ENCODE data around the gene TPRN. TPM values are rescaled to one million over a fixed set of nuclear protein-coding genes. Genes with fewer than 3 reads are reported as not detected.

The TPRN gene
- total RNA-seq, 1 donor from 2014 or later, result 16.0 TPM

DNA sequence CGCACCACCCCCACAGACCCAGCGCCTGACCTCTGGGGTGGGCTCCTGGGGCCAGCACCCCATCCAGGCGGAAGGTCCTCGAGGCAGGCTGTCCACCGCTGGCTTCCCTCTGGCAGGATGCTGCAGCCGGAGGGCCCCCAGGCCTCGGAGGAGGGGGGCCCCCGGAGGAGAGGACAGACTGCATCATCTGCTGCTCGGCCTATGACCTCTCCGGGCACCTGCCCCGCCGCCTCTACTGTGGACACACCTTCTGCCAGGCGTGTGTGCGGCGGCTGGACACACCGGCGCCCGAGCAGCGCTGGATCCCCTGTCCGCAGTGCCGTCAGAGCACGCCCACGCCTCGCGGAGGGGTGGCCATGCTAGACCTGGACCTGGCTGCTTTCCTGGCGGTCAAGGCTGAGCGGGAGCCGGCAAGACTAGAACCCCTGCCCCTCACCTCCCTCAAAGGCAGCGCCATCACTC, 28.0 kb upstream of the TPRN start:
- H3K4me2 ChIP-seq (ENCODE audit: low read length), result no peak overlapping the region
- Mint-ChIP-seq H3K27ac (ENCODE audit: unreplicated experiment) (no peak overlapping the region), H3K4me1 (ENCODE audit: low read depth, unreplicated experiment) (peaks cover 4% of the 10 kb centered on the region), H3K27me3 (ENCODE audit: low read depth, unreplicated experiment) (no peaks in the 10 kb centered on the region), H3K9me3 (ENCODE audit: unreplicated experiment) (no peaks in the 10 kb centered on the region), H3K4me3 (ENCODE audit: unreplicated experiment) (no peak overlapping the region), H3K36me3 (ENCODE audit: low read depth, unreplicated experiment) (no peaks in the 10 kb centered on the region)
- H4K20me1 ChIP-seq (ENCODE audit: insufficient read depth, low read length), result no peaks in the 10 kb centered on the region
- H3K4me3 ChIP-seq (ENCODE audit: insufficient read depth, low read depth, low read length), result no peak overlapping the region
- H3K27me3 ChIP-seq (ENCODE audit: insufficient read depth, low read length), result no peaks in the 10 kb centered on the region
- FAIRE-seq, result no peak
- no peak for DNase-seq (ENCODE audit: low read depth)
- no peak overlapping the region for H3K27ac ChIP-seq (ENCODE audit: low read depth, low read length)
- no peaks in the 10 kb centered on the region for H3K9me3 ChIP-seq (ENCODE audit: insufficient read depth, low read depth, low read length)
- no peak overlapping the region for H2AFZ ChIP-seq (ENCODE audit: low read depth, low read length)
- no peaks in the 10 kb centered on the region for H3K36me3 ChIP-seq (ENCODE audit: insufficient read depth, low read length)
- no peak overlapping the region for H3K9ac ChIP-seq (ENCODE audit: low read length)
- peaks cover 17% of the 10 kb centered on the region for H3K4me1 ChIP-seq (ENCODE audit: insufficient read depth, low read length)
- no peaks in the 10 kb centered on the region for H3K79me2 ChIP-seq (ENCODE audit: insufficient read depth, low read length)
- TF ChIP-seq, protein P1, sequence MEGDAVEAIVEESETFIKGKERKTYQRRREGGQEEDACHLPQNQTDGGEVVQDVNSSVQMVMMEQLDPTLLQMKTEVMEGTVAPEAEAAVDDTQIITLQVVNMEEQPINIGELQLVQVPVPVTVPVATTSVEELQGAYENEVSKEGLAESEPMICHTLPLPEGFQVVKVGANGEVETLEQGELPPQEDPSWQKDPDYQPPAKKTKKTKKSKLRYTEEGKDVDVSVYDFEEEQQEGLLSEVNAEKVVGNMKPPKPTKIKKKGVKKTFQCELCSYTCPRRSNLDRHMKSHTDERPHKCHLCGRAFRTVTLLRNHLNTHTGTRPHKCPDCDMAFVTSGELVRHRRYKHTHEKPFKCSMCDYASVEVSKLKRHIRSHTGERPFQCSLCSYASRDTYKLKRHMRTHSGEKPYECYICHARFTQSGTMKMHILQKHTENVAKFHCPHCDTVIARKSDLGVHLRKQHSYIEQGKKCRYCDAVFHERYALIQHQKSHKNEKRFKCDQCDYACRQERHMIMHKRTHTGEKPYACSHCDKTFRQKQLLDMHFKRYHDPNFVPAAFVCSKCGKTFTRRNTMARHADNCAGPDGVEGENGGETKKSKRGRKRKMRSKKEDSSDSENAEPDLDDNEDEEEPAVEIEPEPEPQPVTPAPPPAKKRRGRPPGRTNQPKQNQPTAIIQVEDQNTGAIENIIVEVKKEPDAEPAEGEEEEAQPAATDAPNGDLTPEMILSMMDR (IDR thresholded peaks at IDR 0.05; ENCODE audit: insufficient read depth, low read depth, low read length), result no peak
- TF ChIP-seq EZH2 (IDR thresholded peaks at IDR 0.05; ENCODE audit: insufficient read depth, low read length), result no peak

DNA sequence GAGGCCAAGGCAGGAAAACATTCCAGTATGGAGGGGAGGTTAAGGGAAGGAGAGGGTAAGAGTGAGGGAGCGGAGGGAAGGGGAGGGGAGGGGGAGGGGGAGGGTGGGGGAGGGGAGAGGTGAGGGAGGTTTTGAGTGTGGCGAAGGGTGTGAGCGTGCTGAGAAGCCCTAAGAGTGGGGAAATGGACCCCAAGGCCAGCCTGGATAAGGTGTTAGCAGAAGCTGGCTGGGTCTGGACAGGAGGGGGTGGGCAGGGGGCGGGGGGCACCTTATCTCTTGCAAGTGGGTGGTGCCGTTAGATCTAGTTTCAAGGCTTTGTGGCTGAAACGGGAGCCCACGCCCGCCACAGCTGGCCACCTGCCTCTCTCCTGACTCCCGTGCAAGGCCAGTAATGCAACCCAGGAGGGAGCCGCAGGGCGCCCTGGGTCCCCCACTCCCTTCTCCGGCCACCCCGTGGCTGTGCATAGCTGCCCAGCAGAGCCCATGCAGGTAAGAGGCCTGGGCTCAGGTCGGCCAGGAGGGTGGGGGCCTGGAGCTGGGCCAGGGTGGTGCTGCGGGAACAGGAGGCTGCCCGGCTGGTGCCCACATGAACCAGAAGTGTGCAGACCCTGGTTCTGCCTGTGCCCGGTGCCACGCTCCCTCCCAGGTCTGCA, 27.4 kb upstream of the TPRN start:
- Mint-ChIP-seq H3K9me3 (ENCODE audit: unreplicated experiment) (no peaks in the 10 kb centered on the region), H3K4me3 (ENCODE audit: unreplicated experiment) (no peak overlapping the region), H3K27ac (ENCODE audit: unreplicated experiment) (peak overlapping the region; percentile 77), H3K4me1 (ENCODE audit: low read depth, unreplicated experiment) (peaks cover 4% of the 10 kb centered on the region), H3K36me3 (ENCODE audit: low read depth, unreplicated experiment) (no peaks in the 10 kb centered on the region), H3K27me3 (ENCODE audit: low read depth, unreplicated experiment) (no peaks in the 10 kb centered on the region)
- no peak overlapping the region for H2AFZ ChIP-seq (ENCODE audit: low read depth, low read length)
- no peak overlapping the region for H3K9ac ChIP-seq (ENCODE audit: low read length)
- H3K4me3 ChIP-seq (ENCODE audit: insufficient read depth, low read depth, low read length), result no peak overlapping the region
- H3K27ac ChIP-seq (ENCODE audit: low read depth, low read length), result no peak overlapping the region
- DNase-seq (ENCODE audit: low read depth), result no peak
- H3K9me3 ChIP-seq (ENCODE audit: insufficient read depth, low read depth, low read length), result no peaks in the 10 kb centered on the region
- H4K20me1 ChIP-seq (ENCODE audit: insufficient read depth, low read length), result no peaks in the 10 kb centered on the region
- H3K4me1 ChIP-seq (ENCODE audit: insufficient read depth, low read length), result peaks cover 18% of the 10 kb centered on the region
- no peaks in the 10 kb centered on the region for H3K36me3 ChIP-seq (ENCODE audit: insufficient read depth, low read length)
- no peak for TF ChIP-seq EZH2 (IDR thresholded peaks at IDR 0.05; ENCODE audit: insufficient read depth, low read length)
- TF ChIP-seq, protein P1 (IDR thresholded peaks at IDR 0.05; ENCODE audit: insufficient read depth, low read depth, low read length), result no peak
- no peak for FAIRE-seq
- no peaks in the 10 kb centered on the region for H3K27me3 ChIP-seq (ENCODE audit: insufficient read depth, low read length)
- peak overlapping the region; percentile 35 for H3K4me2 ChIP-seq (ENCODE audit: low read length)
- no peaks in the 10 kb centered on the region for H3K79me2 ChIP-seq (ENCODE audit: insufficient read depth, low read length)
